GM23338 (cell line): ENCODE measurements around the gene GID4. TPM values are rescaled to one million over a fixed set of nuclear protein-coding genes. Genes with fewer than 3 reads are reported as not detected.

Experiments
- CREB1 ChIP-seq: fragments of 250-450 bp; sonication (Bioruptor Pico); IDR thresholded peaks from 2 replicates; pipeline ENCODE4 v1.5.0; 2020; ENCODE audit warnings: low read depth, mild to moderate bottlenecking, moderate library complexity
- EZH2phosphoT487 ChIP-seq: fragments of 200-600 bp; sonication (generic); IDR thresholded peaks from one replicate; pipeline ENCODE4 v1.8.1; 2018; ENCODE audit warnings: antibody characterized with exemption; ENCODE audit not compliant: unreplicated experiment
- POLR2AphosphoS5 ChIP-seq: IDR thresholded peaks from 2 replicates; pipeline ENCODE4 v1.6.1; 2016; ENCODE audit warnings: antibody characterized with exemption, low read depth
- REST ChIP-seq: IDR thresholded peaks from one replicate; pipeline ENCODE4 v1.6.1; 2018; ENCODE audit warnings: antibody characterized with exemption; ENCODE audit not compliant: unreplicated experiment
- ZNF114 ChIP-seq: fragments of 250-450 bp; sonication (Bioruptor Pico); IDR thresholded peaks from 2 replicates; pipeline ENCODE4 v1.5.0; 2020; ENCODE audit warnings: mild to moderate bottlenecking, moderate library complexity
- ZNF331 ChIP-seq: fragments of 250-450 bp; sonication (Bioruptor Pico); IDR thresholded peaks from 2 replicates; pipeline ENCODE4 v1.5.0; 2020; ENCODE audit warnings: low read depth, mild to moderate bottlenecking, moderate library complexity
- ZNF462 ChIP-seq: fragments of 250-450 bp; sonication (Bioruptor Pico); IDR thresholded peaks from 2 replicates; pipeline ENCODE4 v1.5.0; 2020; ENCODE audit warnings: mild to moderate bottlenecking, moderate library complexity
- polyA plus RNA-seq: library from polyadenylated mRNA; unstranded; fragments of >200 nt; fragmentation: Nextera tagmentation; extraction: Ambion mirVana; gene quantifications from 2 replicates; pipeline ENCODE4 v1.2.1, GENCODE V29; 2016
- total RNA-seq: library from RNA; depleted of rRNA; stranded (reverse); fragments of >200 nt; shearing (Covaris generic); gene quantifications from 2 replicates; pipeline ENCODE4 v1.2.3, GENCODE V29; 2014

GID4 gene
- total and polyA plus RNA-seq, 2 experiments from 2014 or later = 6.3 to 11.2 TPM

GRCh38 chr17:18109935-18110485 lies 70.8 kb downstream of the GID4 start (continued):
- TF ChIP-seq REST (no peak), ZNF462 (no peak), POLR2AphosphoS5 (no peak), ZNF114 (no peak), CREB1 (CRISPR knock-in tag) (no peak), EZH2phosphoT487 (no peak), ZNF331 (no peak)
